CD14-positive monocyte (primary cell): ENCODE data around the gene PSMD13. TPM values are rescaled to one million over a fixed set of nuclear protein-coding genes. Genes with fewer than 3 reads are reported as not detected.

Source experiments
- DNase-seq, 3 donors: peaks; one replicate each; pipeline ENCODE4 v3.0.0-alpha.2; 2011 to 2022
- H2AFZ ChIP-seq: 2 replicates; pipeline ENCODE4 v1.6.0; 2012; ENCODE audit warnings: mild to moderate bottlenecking, low read depth, low read length, inconsistent platforms; ENCODE audit not compliant: insufficient read depth, poor library complexity, severe bottlenecking
- H3K27ac ChIP-seq, 2 donors: 1 replicate in 1 of 2; 2 replicates in 1 of 2; pipeline ENCODE4 v1.5.1; 2012 to 2013; ENCODE audit warnings: low read length in 2 of 2, control low read depth in 1 of 2, inconsistent platforms in 1 of 2, low read depth in 1 of 2, mild to moderate bottlenecking in 1 of 2
- H3K27me3 ChIP-seq, 2 donors: one replicate each; pipeline versions ENCODE4 v1.6.0 to v1.6.1; 2011 to 2013; ENCODE audit warnings: low read length in 2 of 2; ENCODE audit not compliant: control insufficient read depth in 2 of 2, insufficient read depth in 2 of 2
- H3K36me3 ChIP-seq, 2 donors: replicated peaks in 1 of 2; 1 replicate in 1 of 2; 2 replicates in 1 of 2; pipeline versions ENCODE4 v1.5.1 to v1.6.1; 2012 to 2013; ENCODE audit warnings: low read length in 2 of 2, control low read depth in 1 of 2, inconsistent platforms in 1 of 2, mild to moderate bottlenecking in 1 of 2; ENCODE audit not compliant: insufficient read depth in 2 of 2, control insufficient read depth in 1 of 2
- H3K4me1 ChIP-seq, 2 donors: 1 replicate in 1 of 2; 2 replicates in 1 of 2; pipeline versions ENCODE4 v1.5.1 to v1.6.1; 2012 to 2013; ENCODE audit warnings: low read length in 2 of 2, control low read depth in 1 of 2, inconsistent platforms in 1 of 2, mild to moderate bottlenecking in 1 of 2, moderate library complexity in 1 of 2; ENCODE audit not compliant: insufficient read depth in 2 of 2, control insufficient read depth in 1 of 2
- H3K4me2 ChIP-seq: replicated peaks from 2 replicates; pipeline ENCODE3; 2012; ENCODE audit warnings: low read length, moderate library complexity, mild to moderate bottlenecking; ENCODE audit not compliant: poor library complexity, severe bottlenecking; ENCODE audit errors: extremely low read depth
- H3K4me3 ChIP-seq, 3 experiments: fragments of 200-600 bp in 1 of 3; sonication (generic) in 1 of 3; replicated peaks in 1 of 3; 1 replicate in 2 of 3; 2 replicates in 1 of 3; pipeline ENCODE4 v1.5.1; 2011 to 2013; ENCODE audit warnings: low read length in 3 of 3, mild to moderate bottlenecking in 3 of 3, control low read depth in 2 of 3, low read depth in 2 of 3, inconsistent platforms in 1 of 3, moderate library complexity in 1 of 3
- H3K79me2 ChIP-seq: 2 replicates; pipeline ENCODE4 v1.6.0; 2012; ENCODE audit warnings: mild to moderate bottlenecking, control low read depth, inconsistent platforms, low read length, moderate library complexity; ENCODE audit not compliant: insufficient read depth
- H3K9ac ChIP-seq: 2 replicates; pipeline ENCODE4 v1.6.0; 2017; ENCODE audit warnings: low read length, mild to moderate bottlenecking; ENCODE audit not compliant: insufficient read depth, poor library complexity, severe bottlenecking
- H3K9me3 ChIP-seq, 2 donors: replicated peaks in 1 of 2; 1 replicate in 1 of 2; 2 replicates in 1 of 2; pipeline versions ENCODE4 v1.5.1 to v1.6.1; 2012 to 2013; ENCODE audit warnings: low read length in 2 of 2, control low read depth in 1 of 2; ENCODE audit not compliant: control insufficient read depth in 1 of 2, insufficient read depth in 1 of 2
- H4K20me1 ChIP-seq: 2 replicates; pipeline ENCODE4 v1.6.0; 2012; ENCODE audit warnings: mild to moderate bottlenecking, low read length, control low read depth, moderate library complexity; ENCODE audit not compliant: insufficient read depth
- H3K27ac Mint-ChIP-seq, 7 donors: one replicate each; pipeline ENCODE4 v1.8.0; 2020; ENCODE audit warnings: mild to moderate bottlenecking in 7 of 7, mixed read lengths in 7 of 7, moderate library complexity in 6 of 7, inconsistent platforms in 2 of 7
- H3K27me3 Mint-ChIP-seq, 3 donors: one replicate each; pipeline ENCODE4 v1.8.0; 2021 to 2022; ENCODE audit warnings: low read depth in 3 of 3, mild to moderate bottlenecking in 3 of 3, mixed read lengths in 3 of 3, moderate library complexity in 3 of 3, inconsistent platforms in 1 of 3
- H3K36me3 Mint-ChIP-seq, 2 donors: one replicate each; pipeline ENCODE4 v1.8.0; 2020; ENCODE audit warnings: mixed read lengths in 2 of 2, inconsistent platforms in 1 of 2, mild to moderate bottlenecking in 1 of 2
- H3K4me1 Mint-ChIP-seq: one replicate; pipeline ENCODE4 v1.8.0; 2020; ENCODE audit warnings: mild to moderate bottlenecking, mixed read lengths
- H3K4me3 Mint-ChIP-seq, 2 donors: one replicate each; pipeline ENCODE4 v1.8.0; 2020; ENCODE audit warnings: mild to moderate bottlenecking in 2 of 2, mixed read lengths in 2 of 2, moderate library complexity in 1 of 2
- H3K9me3 Mint-ChIP-seq, 7 donors: one replicate each; pipeline ENCODE4 v1.8.0; 2020 to 2022; ENCODE audit warnings: mixed read lengths in 7 of 7, mild to moderate bottlenecking in 6 of 7, moderate library complexity in 6 of 7, inconsistent platforms in 2 of 7
- WGBS: methylation state at CpG from one replicate; pipeline ENCODE4 v1.1.5; 2013; ENCODE audit warnings: missing lambda C conversion rate; ENCODE audit not compliant: insufficient coverage; 5-methylcytosine and 5-hydroxymethylcytosine counted together
- intact Hi-C, 2 donors: fragments of 100-400 bp; cut with micrococcal nuclease; formaldehyde crosslinking; loops; one replicate each; pipeline versions ENCODE4 v1.15.0 to v1.15.1; 2023
- polyA plus RNA-seq, 3 donors: library from polyadenylated mRNA; depleted of rRNA in 1 of 3; unstranded in 2 of 3; stranded (reverse) in 1 of 3; fragments of 300-500 nt in 2 of 3; fragments of >200 nt in 1 of 3; fragmentation: Illumina TruSeq in 2 of 3; gene quantifications; 1 replicate in 2 of 3; 2 replicates in 1 of 3; pipeline ENCODE4 v1.2.3, GENCODE V29; 2012 to 2021
- TF ChIP-seq, protein P1 (sequence below): fragments of 200-600 bp; IDR thresholded peaks from one replicate; pipeline ENCODE4 v1.8.0; 2022; ENCODE audit warnings: antibody characterized with exemption, mild to moderate bottlenecking

Gene PSMD13
- polyA plus RNA-seq, 3 donors, result 136 to 272 (median 218) TPM

DNA sequence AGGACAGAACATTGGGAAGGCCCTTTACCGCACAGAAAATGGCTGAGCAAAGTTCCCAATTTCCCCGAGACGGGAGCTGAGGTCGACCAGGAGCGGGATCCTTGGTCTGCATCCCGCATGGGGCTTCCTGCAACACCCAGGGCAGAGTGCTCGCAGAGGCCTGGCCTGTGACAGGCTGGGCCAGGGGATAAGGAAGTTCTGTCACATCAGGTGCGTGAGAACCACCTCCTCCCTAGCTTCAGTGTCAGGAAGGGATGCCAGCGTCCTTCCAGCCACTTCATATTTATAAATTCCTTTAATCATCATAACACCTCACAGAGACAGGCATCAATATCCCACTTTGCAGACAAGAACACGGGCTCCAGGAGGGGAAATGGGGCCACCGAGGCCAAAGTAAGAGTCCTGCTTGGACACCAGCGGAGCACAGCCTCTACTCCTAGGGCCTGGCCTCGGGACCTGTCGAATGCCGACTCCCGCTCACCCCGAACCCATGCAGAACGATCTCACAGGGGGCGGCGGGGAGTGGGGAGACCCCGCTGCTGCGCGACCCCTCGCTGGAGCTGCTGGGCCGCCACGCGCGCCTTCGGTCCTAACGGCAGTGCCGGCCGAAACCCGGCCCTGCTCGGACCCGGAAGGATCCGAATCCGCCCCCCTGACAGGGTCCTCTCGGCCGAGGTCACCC lies 30.1 kb upstream of the PSMD13 start:
- peak; percentile 27 to 81 (median 52) for DNase-seq
- H3K4me1 Mint-ChIP-seq, result peaks cover 59% of the 10 kb centered on the region

DNA sequence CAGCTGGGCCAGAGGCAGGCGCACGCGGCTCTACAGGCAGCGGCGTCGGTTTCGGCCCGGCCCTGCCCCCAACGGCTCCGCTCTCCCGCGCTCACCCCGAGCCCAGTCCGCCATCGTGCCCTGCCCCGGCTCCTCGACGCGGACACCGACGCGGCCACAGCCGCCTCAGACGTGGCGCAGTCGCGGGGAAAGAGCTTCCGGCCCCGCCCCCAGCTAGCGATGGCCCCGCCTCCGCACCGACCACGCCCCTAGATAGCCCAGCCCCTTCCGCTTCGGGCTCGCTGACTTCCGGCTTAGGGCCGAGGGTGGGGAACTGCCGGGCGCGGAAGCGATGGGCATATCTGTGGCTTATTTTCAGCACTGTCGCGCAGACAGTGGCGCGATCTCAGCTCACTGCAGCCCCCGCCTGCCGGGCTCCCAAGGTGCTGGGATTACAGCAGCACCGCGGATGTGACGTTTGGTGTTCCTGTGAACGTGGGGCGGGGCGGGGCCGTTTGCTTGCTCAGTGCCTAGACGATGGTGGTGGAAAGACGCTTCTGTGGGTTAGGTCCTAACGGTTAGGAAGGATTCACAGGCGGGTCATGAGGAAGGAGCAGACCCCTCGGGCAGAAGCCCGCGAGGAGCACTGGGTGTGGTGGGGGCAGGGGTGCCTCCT lies 29.4 kb upstream of the PSMD13 start, which contains the start of the genes BET1L and RIC8A:
BET1L (minus strand) TSS at position 192 of the 655 bp plus-strand sequence; CDS start at position 114, 78 bp downstream.
RIC8A (plus strand) TSS at position 501 of the 655 bp plus-strand sequence. CDS start 1,147 bp downstream, outside the sequence.
- TF ChIP-seq, protein P1, sequence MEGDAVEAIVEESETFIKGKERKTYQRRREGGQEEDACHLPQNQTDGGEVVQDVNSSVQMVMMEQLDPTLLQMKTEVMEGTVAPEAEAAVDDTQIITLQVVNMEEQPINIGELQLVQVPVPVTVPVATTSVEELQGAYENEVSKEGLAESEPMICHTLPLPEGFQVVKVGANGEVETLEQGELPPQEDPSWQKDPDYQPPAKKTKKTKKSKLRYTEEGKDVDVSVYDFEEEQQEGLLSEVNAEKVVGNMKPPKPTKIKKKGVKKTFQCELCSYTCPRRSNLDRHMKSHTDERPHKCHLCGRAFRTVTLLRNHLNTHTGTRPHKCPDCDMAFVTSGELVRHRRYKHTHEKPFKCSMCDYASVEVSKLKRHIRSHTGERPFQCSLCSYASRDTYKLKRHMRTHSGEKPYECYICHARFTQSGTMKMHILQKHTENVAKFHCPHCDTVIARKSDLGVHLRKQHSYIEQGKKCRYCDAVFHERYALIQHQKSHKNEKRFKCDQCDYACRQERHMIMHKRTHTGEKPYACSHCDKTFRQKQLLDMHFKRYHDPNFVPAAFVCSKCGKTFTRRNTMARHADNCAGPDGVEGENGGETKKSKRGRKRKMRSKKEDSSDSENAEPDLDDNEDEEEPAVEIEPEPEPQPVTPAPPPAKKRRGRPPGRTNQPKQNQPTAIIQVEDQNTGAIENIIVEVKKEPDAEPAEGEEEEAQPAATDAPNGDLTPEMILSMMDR, result no peak
- H3K27me3 ChIP-seq, result no peaks in the 10 kb centered on the region
- Mint-ChIP-seq H3K4me3 (peak within 1 kb of the TSS; percentile 97 to 98), H3K27ac (peak within 1 kb of the TSS; percentile 99 to 100 (median 100)), H3K9me3 (no peaks in the 10 kb centered on the region), H3K4me1 (peaks cover 53% of the 10 kb centered on the region), H3K36me3 (peaks cover 54 to 61% of the 10 kb centered on the region in 2 donors), H3K27me3 (peaks cover 2 to 5% (median 4%) of the 10 kb centered on the region in 3 donors)
- peaks cover 39 to 59% of the 10 kb centered on the region in 2 donors for H3K4me1 ChIP-seq
- H3K9ac ChIP-seq, result peak within 1 kb of the TSS; percentile 98
- peak within 1 kb of the TSS; percentile 86 for H3K4me2 ChIP-seq
- H3K79me2 ChIP-seq, result peaks cover 62% of the 10 kb centered on the region
- peaks cover 68% of the 10 kb centered on the region for H4K20me1 ChIP-seq
- WGBS, result under 1% methylated on average over 63 of the region's 63 CpGs
- no peaks in the 10 kb centered on the region for H3K9me3 ChIP-seq
- peak within 1 kb of the TSS; percentile 78 to 98 (median 81) for H3K4me3 ChIP-seq
- peak within 1 kb of the TSS; percentile 62 for H2AFZ ChIP-seq
- DNase-seq, result peak; percentile 98 to 99 (median 99)
- peaks cover 42 to 60% of the 10 kb centered on the region in 2 donors for H3K36me3 ChIP-seq
- H3K27ac ChIP-seq, result peak within 1 kb of the TSS; percentile 98 to 100
- intact Hi-C loops, result loop anchor here in 1 of 2 donors (1.0 to 10.0 kb wide), 3 partner anchors 29 to 297 kb away; partner anchors contain the start of genes PSMD13, RNH1 and SIRT3

More for the DNA sequence above, 30.1 kb upstream of the PSMD13 start:
- TF ChIP-seq, protein P1, result no peak
- Histone ChIP-seq H3K4me1 (peaks cover 45 to 66% of the 10 kb centered on the region in 2 donors), H3K9me3 (no peaks in the 10 kb centered on the region), H3K9ac (peak overlapping the region; percentile 98), H3K79me2 (peaks cover 62% of the 10 kb centered on the region), H3K27ac (peak overlapping the region; percentile 98 to 100), H4K20me1 (peaks cover 63% of the 10 kb centered on the region), H3K4me3 (peak overlapping the region; percentile 78 to 98 (median 81)), H2AFZ (peak overlapping the region; percentile 50), H3K36me3 (peaks cover 35 to 53% of the 10 kb centered on the region in 2 donors), H3K27me3 (no peaks in the 10 kb centered on the region), H3K4me2 (peak overlapping the region; percentile 86)
- H3K27ac Mint-ChIP-seq, result peak overlapping the region; percentile 99 to 100 (median 100)
- intact Hi-C loops, result loop anchor here in 1 of 2 donors (1.0 to 10.0 kb wide), 3 partner anchors 30 to 298 kb away; partner anchors contain the start of genes PSMD13, RNH1 and SIRT3
- H3K36me3 Mint-ChIP-seq, result peaks cover 47 to 54% of the 10 kb centered on the region in 2 donors
- H3K9me3 Mint-ChIP-seq, result no peaks in the 10 kb centered on the region
- H3K4me3 Mint-ChIP-seq, result peak overlapping the region; percentile 97 to 98
- peaks cover 2 to 6% (median 4%) of the 10 kb centered on the region in 3 donors for H3K27me3 Mint-ChIP-seq
- WGBS, result 1% methylated on average over 34 of the region's 39 CpGs
